GM18861 (cell line): ENCODE measurements around the gene MGST2.

ENCODE experiments used
- ATAC-seq: cut with Tn5 transposase; IDR thresholded peaks from one replicate; pipeline ENCODE4 v1.9.1; 2021; ENCODE audit not compliant: unreplicated experiment

The MGST2 gene

GRCh38 chr4:139700568-139700967, 34.9 kb downstream of the MGST2 start:
- no peak for ATAC-seq

DNA sequence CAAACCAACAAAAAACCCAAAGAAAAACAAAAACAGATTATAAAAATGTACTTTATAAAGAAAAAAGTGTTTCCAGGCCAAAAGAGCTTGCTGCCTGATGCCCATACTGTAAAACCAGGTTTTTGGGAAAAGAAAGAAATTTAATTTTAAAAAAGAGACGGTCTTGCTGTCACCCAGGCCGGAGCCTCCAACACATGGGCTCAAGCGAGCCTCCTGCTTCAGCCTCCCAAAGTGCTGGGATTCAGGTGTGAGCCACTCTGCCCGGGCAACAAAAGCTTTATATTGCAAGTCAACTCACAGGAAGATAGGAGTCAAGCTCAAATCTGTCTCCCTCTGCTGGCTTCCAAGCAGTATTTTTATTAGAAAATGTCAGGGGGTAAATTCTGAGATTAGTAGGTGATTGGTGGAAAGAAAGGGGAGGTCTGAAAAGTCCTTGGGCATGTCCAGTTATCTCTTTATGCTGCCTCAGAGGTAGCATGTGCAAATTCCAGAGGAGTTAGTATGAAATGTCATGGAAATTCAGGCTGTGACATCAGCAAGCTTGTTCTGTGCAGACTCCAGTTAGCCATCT, 39.4 kb downstream of the MGST2 start:
- no peak for ATAC-seq

DNA sequence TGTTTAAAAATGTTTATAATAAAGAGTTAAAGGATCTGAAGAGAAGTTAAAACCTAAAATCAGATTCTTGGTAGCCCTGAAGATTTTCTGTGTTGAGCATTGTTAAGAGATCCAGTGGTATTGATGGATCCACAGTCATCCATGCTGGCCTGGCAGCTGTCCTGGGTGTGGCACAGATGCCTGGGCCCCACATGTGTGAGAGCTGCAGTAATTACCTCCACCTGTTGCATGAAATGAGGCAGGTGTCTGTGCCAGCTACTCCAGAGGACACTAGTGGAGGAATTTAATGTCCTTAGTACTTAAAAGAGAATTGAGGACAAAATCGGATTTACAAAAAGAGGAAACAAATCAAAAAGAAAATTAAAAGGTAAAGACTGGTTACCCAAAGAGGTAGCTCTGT, 44.0 kb downstream of the MGST2 start:
- no peak for ATAC-seq

GRCh38 chr4:139710073-139710472, 44.5 kb downstream of the MGST2 start:
- no peak for ATAC-seq

DNA sequence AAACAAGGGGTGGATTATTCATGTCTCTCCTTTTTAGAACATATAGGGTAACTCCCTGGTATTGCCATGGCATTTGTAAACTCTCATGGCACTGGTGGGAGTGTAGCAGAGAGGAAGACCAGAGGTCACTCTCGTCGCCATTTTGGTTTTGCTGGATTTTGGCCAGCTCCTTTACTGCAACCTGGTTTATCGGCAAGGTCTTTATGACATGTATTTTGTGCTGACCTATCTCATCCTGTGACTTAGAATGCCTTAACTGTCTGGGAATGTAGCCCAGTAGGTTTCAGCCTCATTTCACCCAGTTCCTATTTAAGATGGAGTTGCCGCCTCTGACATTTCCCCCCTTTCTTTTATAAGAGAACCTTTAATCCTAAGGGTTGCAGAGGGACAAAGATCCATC, 45.8 kb downstream of the MGST2 start:
- ATAC-seq, result no peak

GRCh38 chr4:139712882-139713281, 47.3 kb downstream of the MGST2 start:
- no peak for ATAC-seq

- ATAC-seq, result no peak
These were observed 50.2 kb downstream of the MGST2 start for GRCh38 chr4:139715746-139716391.

- no peak for ATAC-seq
These were observed 52.7 kb downstream of the MGST2 start for GRCh38 chr4:139718358-139718757.

- no peak for ATAC-seq
These were observed 53.2 kb downstream of the MGST2 start for GRCh38 chr4:139718833-139719232.

DNA sequence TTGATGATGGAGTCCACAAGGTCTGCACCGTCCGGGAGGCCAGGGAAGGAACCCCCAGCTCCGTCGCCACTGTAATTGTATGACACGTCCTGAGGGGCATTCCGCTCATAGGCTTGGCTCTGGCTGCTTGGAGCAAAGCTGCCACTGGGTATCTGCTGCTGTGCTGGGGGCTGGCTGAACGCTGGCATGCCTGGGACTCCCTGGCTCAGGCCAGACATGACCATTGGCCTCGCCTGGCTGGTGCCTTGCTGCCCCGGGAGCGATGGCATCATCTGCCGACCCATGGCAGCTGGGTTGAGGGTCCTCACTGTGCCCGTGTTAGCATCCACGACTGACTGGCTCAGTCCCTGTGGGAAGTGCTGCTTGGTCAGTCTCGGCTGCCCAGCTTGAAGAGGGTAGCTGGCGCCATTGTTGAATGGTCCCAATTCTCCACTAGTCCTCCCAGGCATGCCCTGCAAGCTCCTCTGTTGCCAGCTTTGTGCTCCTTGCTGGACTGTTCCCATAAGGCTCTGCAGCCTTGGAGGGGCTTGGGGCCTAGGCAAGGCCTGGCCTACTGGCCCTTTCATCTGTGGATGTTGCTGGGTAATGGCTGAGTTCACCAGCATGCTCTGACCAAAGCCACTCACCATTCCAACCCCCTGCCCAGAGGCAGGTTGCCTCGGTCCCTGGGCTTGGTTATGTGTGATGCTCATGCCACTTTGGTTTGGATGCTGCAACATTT, 53.9 kb downstream of the MGST2 start:
- no peak for ATAC-seq

DNA sequence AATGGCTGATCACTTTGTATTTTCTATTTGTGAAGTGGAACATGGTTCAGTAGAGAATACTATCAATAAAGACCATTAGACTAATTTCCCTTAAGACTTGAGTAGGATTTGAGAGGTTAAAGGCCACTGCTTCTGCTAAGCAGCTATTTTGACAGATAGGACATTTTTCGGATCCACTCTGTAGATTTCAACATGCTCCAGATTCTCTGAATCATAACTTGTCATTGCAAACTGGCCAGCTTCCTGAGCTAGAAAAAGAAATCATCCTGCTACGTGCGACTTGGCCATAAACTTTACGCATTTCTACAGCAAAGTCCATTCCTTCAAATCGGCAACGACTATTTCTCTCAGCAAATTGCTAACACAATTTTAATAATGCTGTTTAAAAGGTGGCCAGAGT, 55.2 kb downstream of the MGST2 start:
- no peak for ATAC-seq

- no peak for ATAC-seq
These were observed 56.2 kb downstream of the MGST2 start for GRCh38 chr4:139721789-139722188.

GRCh38 chr4:139725236-139725635, 59.6 kb downstream of the MGST2 start:
- ATAC-seq, result no peak

GRCh38 chr4:139726615-139727014, 61.0 kb downstream of the MGST2 start:
- ATAC-seq, result no peak

GRCh38 chr4:139728146-139728545, 62.5 kb downstream of the MGST2 start:
- ATAC-seq, result no peak

DNA sequence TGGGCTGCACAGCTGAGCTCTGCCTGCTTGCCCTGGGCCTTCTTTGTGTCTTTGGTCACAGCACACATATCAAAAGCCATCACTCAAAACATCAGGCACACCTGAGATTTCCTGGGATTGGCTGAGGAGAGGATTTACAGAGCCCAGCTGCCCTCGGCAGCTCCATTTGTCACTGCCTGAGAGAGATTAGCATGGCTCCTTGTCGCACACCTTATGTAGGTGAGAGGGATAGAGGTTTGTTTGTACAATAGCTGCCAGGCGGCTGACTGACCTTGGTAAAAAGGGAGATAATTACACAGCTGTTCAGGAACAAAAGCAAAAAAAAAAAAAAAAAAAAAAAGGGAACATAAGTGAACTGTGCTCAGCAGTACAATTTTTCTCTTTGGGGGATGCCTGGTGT, 63.2 kb downstream of the MGST2 start:
- no peak for ATAC-seq

- ATAC-seq, result no peak
These were observed 67.5 kb downstream of the MGST2 start for GRCh38 chr4:139732991-139733570.

GRCh38 chr4:139734201-139734874, 68.7 kb downstream of the MGST2 start:
- ATAC-seq, result no peak

GRCh38 chr4:139734875-139735380, 69.3 kb downstream of the MGST2 start:
- ATAC-seq, result peak; percentile 62

- ATAC-seq, result no peak
These were observed 70.0 kb downstream of the MGST2 start for GRCh38 chr4:139735381-139736273.
